ENCODE measurements around the gene EIF2AK3. TPM values are rescaled to one million over a fixed set of nuclear protein-coding genes. Genes with fewer than 3 reads are reported as not detected.
A peak's percentile ranks its signal among the peaks of the same experiment; 100 is the strongest.

EIF2AK3 gene
- total RNA-seq, 1 experiment from 2014 or later: 19.3 TPM

GRCh38 chr2:88669482-88670214 lies 42.4 kb upstream of the EIF2AK3 start:
- Histone ChIP-seq H4K91ac (ENCODE audit: insufficient read length, low read depth, low read length) (no peak overlapping the region), H3K9ac (ENCODE audit: extremely low read depth, insufficient read length, low read length) (no peak overlapping the region), H3K79me1 (ENCODE audit: insufficient read depth, low read depth, low read length, poor library complexity, severe bottlenecking) (no peaks in the 10 kb centered on the region), H3K27me3 (ENCODE audit: insufficient read depth, low read length) (no peaks in the 10 kb centered on the region), H2AK5ac (ENCODE audit: insufficient read length, low read length) (no peak overlapping the region), H3T11ph (ENCODE audit: low read length) (no peak overlapping the region), H3K4me2 (ENCODE audit: insufficient read depth, insufficient read length, low read length) (no peak overlapping the region), H3K23me2 (ENCODE audit: insufficient read length, low read depth, low read length, poor library complexity, severe bottlenecking) (no peaks in the 10 kb centered on the region), H3K18ac (ENCODE audit: insufficient read length, low read depth, low read length) (no peak overlapping the region), H3K14ac (ENCODE audit: insufficient read depth, low read length) (no peak overlapping the region), H2BK15ac (ENCODE audit: low read depth, low read length) (no peak overlapping the region), H3K9me3 (ENCODE audit: control insufficient read depth, low read depth, low read length) (no peaks in the 10 kb centered on the region), H3K4ac (ENCODE audit: low read depth, low read length) (no peak overlapping the region), H2AFZ (ENCODE audit: low read length) (no peak overlapping the region), H3K79me2 (ENCODE audit: insufficient read depth, low read length) (no peaks in the 10 kb centered on the region), H2BK5ac (ENCODE audit: insufficient read length, low read length) (no peak overlapping the region), H4K20me1 (ENCODE audit: control insufficient read depth, insufficient read depth, insufficient read length) (no peaks in the 10 kb centered on the region), H2BK20ac (ENCODE audit: low read depth, low read length, poor library complexity, severe bottlenecking) (no peak overlapping the region), H4K8ac (replicated peaks; ENCODE audit: insufficient read length, low read depth, low read length) (no peak overlapping the region), H4K5ac (ENCODE audit: insufficient read length, low read depth, low read length) (no peak overlapping the region), H3K23ac (ENCODE audit: insufficient read length, low read depth, low read length) (no peak overlapping the region), H2BK12ac (ENCODE audit: insufficient read length, low read depth, low read length) (no peak overlapping the region), H3K56ac (ENCODE audit: insufficient read length, low read depth, low read length) (no peak overlapping the region), H2BK120ac (ENCODE audit: low read depth, low read length, poor library complexity, severe bottlenecking) (no peak overlapping the region), H3K27ac (ENCODE audit: insufficient read length, low read depth, low read length) (no peak overlapping the region), H3K4me1 (ENCODE audit: insufficient read depth, low read length) (no peaks in the 10 kb centered on the region)
- TF ChIP-seq, protein P1, sequence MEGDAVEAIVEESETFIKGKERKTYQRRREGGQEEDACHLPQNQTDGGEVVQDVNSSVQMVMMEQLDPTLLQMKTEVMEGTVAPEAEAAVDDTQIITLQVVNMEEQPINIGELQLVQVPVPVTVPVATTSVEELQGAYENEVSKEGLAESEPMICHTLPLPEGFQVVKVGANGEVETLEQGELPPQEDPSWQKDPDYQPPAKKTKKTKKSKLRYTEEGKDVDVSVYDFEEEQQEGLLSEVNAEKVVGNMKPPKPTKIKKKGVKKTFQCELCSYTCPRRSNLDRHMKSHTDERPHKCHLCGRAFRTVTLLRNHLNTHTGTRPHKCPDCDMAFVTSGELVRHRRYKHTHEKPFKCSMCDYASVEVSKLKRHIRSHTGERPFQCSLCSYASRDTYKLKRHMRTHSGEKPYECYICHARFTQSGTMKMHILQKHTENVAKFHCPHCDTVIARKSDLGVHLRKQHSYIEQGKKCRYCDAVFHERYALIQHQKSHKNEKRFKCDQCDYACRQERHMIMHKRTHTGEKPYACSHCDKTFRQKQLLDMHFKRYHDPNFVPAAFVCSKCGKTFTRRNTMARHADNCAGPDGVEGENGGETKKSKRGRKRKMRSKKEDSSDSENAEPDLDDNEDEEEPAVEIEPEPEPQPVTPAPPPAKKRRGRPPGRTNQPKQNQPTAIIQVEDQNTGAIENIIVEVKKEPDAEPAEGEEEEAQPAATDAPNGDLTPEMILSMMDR (conservative IDR thresholded peaks at IDR 0.05): peak; percentile 79
- Mint-ChIP-seq H3K27me3 (ENCODE audit: low read depth) (no peaks in the 10 kb centered on the region), H3K4me1 (peaks cover 5 to 13% of the 10 kb centered on the region in 2 experiments; a peak in 3 of 4 replicates), H3K27ac (no peak overlapping the region), H3K36me3 (ENCODE audit: insufficient read depth in 1 of 3, low read depth in 3 of 3) (no peaks in the 10 kb centered on the region), H3K9me3 (no peaks in the 10 kb centered on the region; a peak in 1 of 5 replicates), H3K4me3 (no peak overlapping the region)
- peak; percentile 33 for DNase-seq
- WGBS (ENCODE audit: extremely low coverage, insufficient read length, low lambda C conversion rate): no CpG with 5 or more reads among the region's 6 CpGs
